Muscle layer of duodenum (tissue), 2 donors: ENCODE results near the gene KRTAP5-2.

ENCODE experiments used
- H3K27ac ChIP-seq: one replicate; pipeline ENCODE4 v1.7.0; 2013; ENCODE audit warnings: mild to moderate bottlenecking, low read length
- H3K27me3 ChIP-seq: one replicate; pipeline ENCODE4 v1.7.0; 2013; ENCODE audit warnings: low read depth, mild to moderate bottlenecking, control low read depth, low read length
- H3K36me3 ChIP-seq, 2 donors: one replicate each; pipeline ENCODE4 v1.7.0; 2013; ENCODE audit warnings: low read length in 2 of 2, control low read depth in 1 of 2, mild to moderate bottlenecking in 1 of 2; ENCODE audit not compliant: insufficient read depth in 2 of 2, control insufficient read depth in 1 of 2
- H3K4me1 ChIP-seq, 2 donors: one replicate each; pipeline ENCODE4 v1.7.0; 2013; ENCODE audit warnings: low read length in 2 of 2, mild to moderate bottlenecking in 2 of 2, control low read depth in 1 of 2, moderate library complexity in 1 of 2; ENCODE audit not compliant: insufficient read depth in 2 of 2, control insufficient read depth in 1 of 2
- H3K4me3 ChIP-seq, 2 donors: one replicate each; pipeline ENCODE4 v1.7.0; 2013; ENCODE audit warnings: low read length in 2 of 2, low read depth in 1 of 2, mild to moderate bottlenecking in 1 of 2
- H3K9me3 ChIP-seq, 2 donors: one replicate each; pipeline ENCODE4 v1.7.0; 2013; ENCODE audit warnings: low read length in 2 of 2, control low read depth in 1 of 2, mild to moderate bottlenecking in 1 of 2; ENCODE audit not compliant: control insufficient read depth in 1 of 2
- donor health status: healthy.

Gene KRTAP5-2

GRCh38 chr11:1559111-1559951, 38.8 kb downstream of the KRTAP5-2 start:
- Histone ChIP-seq H3K4me1 (peaks cover 5 to 33% of the 10 kb centered on the region in 2 donors), H3K4me3 (peak overlapping the region in 1 of 2 donors; percentile 43), H3K36me3 (peaks cover 0 to 12% of the 10 kb centered on the region in 2 donors), H3K27me3 (no peaks in the 10 kb centered on the region), H3K9me3 (no peaks in the 10 kb centered on the region), H3K27ac (peak overlapping the region; percentile 72)

- peaks cover 0 to 12% of the 10 kb centered on the region in 2 donors for H3K36me3 ChIP-seq
- no peaks in the 10 kb centered on the region for H3K9me3 ChIP-seq
- no peaks in the 10 kb centered on the region for H3K27me3 ChIP-seq
- H3K27ac ChIP-seq = peak overlapping the region; percentile 72
- peaks cover 5 to 27% of the 10 kb centered on the region in 2 donors for H3K4me1 ChIP-seq
- peak overlapping the region in 1 of 2 donors; percentile 43 for H3K4me3 ChIP-seq
Measured at GRCh38 chr11:1558775-1559110, 39.4 kb downstream of the KRTAP5-2 start.

- H3K4me3 ChIP-seq = peak overlapping the region in 1 of 2 donors; percentile 43
- peaks cover 5 to 23% of the 10 kb centered on the region in 2 donors for H3K4me1 ChIP-seq
- H3K27ac ChIP-seq = peak overlapping the region; percentile 72
- H3K36me3 ChIP-seq = peaks cover 0 to 11% of the 10 kb centered on the region in 2 donors
- no peaks in the 10 kb centered on the region for H3K27me3 ChIP-seq
- no peaks in the 10 kb centered on the region for H3K9me3 ChIP-seq
Measured at GRCh38 chr11:1557904-1558774, 40.0 kb downstream of the KRTAP5-2 start.

GRCh38 chr11:1557051-1557884, 40.8 kb downstream of the KRTAP5-2 start:
- Histone ChIP-seq H3K9me3 (no peaks in the 10 kb centered on the region), H3K4me3 (no peak overlapping the region), H3K27me3 (no peaks in the 10 kb centered on the region), H3K4me1 (peaks cover 5 to 29% of the 10 kb centered on the region in 2 donors), H3K36me3 (peaks cover 0 to 6% of the 10 kb centered on the region in 2 donors), H3K27ac (peak overlapping the region; percentile 36)

GRCh38 chr11:1556278-1556902, 41.7 kb downstream of the KRTAP5-2 start:
- Histone ChIP-seq H3K27me3 (no peaks in the 10 kb centered on the region), H3K9me3 (no peaks in the 10 kb centered on the region), H3K27ac (no peak overlapping the region), H3K4me3 (no peak overlapping the region), H3K4me1 (peaks cover 5 to 30% of the 10 kb centered on the region in 2 donors), H3K36me3 (no peaks in the 10 kb centered on the region)

- Histone ChIP-seq H3K4me3 (no peak overlapping the region), H3K9me3 (no peaks in the 10 kb centered on the region), H3K4me1 (peaks cover 5 to 30% of the 10 kb centered on the region in 2 donors), H3K36me3 (no peaks in the 10 kb centered on the region), H3K27ac (no peak overlapping the region), H3K27me3 (no peaks in the 10 kb centered on the region)
Measured at GRCh38 chr11:1555713-1556153, 42.4 kb downstream of the KRTAP5-2 start.

GRCh38 chr11:1554981-1555712, 42.9 kb downstream of the KRTAP5-2 start:
- Histone ChIP-seq H3K27me3 (no peaks in the 10 kb centered on the region), H3K36me3 (no peaks in the 10 kb centered on the region), H3K27ac (no peak overlapping the region), H3K9me3 (no peaks in the 10 kb centered on the region), H3K4me3 (no peak overlapping the region), H3K4me1 (peaks cover 5 to 27% of the 10 kb centered on the region in 2 donors)

- H3K9me3 ChIP-seq = no peaks in the 10 kb centered on the region
- no peak overlapping the region for H3K4me3 ChIP-seq
- no peaks in the 10 kb centered on the region for H3K36me3 ChIP-seq
- peaks cover 5 to 17% of the 10 kb centered on the region in 2 donors for H3K4me1 ChIP-seq
- no peak overlapping the region for H3K27ac ChIP-seq
- no peaks in the 10 kb centered on the region for H3K27me3 ChIP-seq
Measured at GRCh38 chr11:1553808-1554594, 44.1 kb downstream of the KRTAP5-2 start.

- H3K27me3 ChIP-seq = peaks cover 5% of the 10 kb centered on the region
- H3K4me1 ChIP-seq = peaks cover 0 to 31% of the 10 kb centered on the region in 2 donors
- H3K27ac ChIP-seq = no peak overlapping the region
- no peaks in the 10 kb centered on the region for H3K9me3 ChIP-seq
- H3K36me3 ChIP-seq = no peaks in the 10 kb centered on the region
- H3K4me3 ChIP-seq = no peak overlapping the region
Measured at GRCh38 chr11:1549338-1550330, 48.5 kb downstream of the KRTAP5-2 start.
